Neural cell (in vitro differentiated cells): ENCODE data around the gene FAM234A.

ENCODE experiments used
- EP300 ChIP-seq: fragments of 450-650 bp; conservative IDR thresholded peaks from 2 replicates; pipeline ENCODE4 v1.6.1; 2014; ENCODE audit warnings: antibody characterized with exemption, mild to moderate bottlenecking, moderate library complexity; ENCODE audit not compliant: poor library complexity, severe bottlenecking
- EZH2 ChIP-seq: fragments of 200-600, 300-800 bp; shearing (Covaris generic), sonication (generic); IDR thresholded peaks from 2 replicates; pipeline ENCODE4 v1.6.1; 2014; ENCODE audit warnings: antibody characterized with exemption, low read length, borderline replicate concordance, mild to moderate bottlenecking; ENCODE audit not compliant: insufficient read depth, poor library complexity, severe bottlenecking
- POLR2AphosphoS5 ChIP-seq: IDR thresholded peaks from 2 replicates; pipeline ENCODE4 v1.6.1; 2012
- TF ChIP-seq, protein P1 (sequence below): fragments of 450-650 bp; IDR thresholded peaks from 2 replicates; pipeline ENCODE4 v1.5.1; 2014; ENCODE audit warnings: antibody characterized with exemption, mild to moderate bottlenecking, moderate library complexity; ENCODE audit not compliant: poor library complexity, severe bottlenecking

DNA sequence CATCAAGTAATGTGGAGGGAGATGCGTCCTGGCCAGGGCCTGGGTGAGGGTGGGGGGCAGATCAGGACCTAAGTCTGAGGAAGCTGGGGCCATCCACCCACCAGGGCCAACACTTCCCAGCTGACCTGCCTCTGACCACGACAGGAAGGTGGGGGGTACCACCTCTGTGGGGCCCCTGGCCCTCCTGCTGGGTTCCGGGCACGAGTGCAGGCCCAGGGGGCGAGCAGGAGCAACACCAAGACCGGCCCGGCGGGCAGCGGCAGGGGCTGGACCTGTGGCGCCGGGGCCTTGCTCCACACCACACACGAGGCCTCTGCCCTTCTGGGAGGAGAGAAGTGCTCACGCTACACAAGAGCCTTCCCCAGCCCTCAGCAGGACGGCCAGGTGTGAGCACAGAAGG is 61.7 kb downstream of the FAM234A start:
- TF ChIP-seq, protein P1, sequence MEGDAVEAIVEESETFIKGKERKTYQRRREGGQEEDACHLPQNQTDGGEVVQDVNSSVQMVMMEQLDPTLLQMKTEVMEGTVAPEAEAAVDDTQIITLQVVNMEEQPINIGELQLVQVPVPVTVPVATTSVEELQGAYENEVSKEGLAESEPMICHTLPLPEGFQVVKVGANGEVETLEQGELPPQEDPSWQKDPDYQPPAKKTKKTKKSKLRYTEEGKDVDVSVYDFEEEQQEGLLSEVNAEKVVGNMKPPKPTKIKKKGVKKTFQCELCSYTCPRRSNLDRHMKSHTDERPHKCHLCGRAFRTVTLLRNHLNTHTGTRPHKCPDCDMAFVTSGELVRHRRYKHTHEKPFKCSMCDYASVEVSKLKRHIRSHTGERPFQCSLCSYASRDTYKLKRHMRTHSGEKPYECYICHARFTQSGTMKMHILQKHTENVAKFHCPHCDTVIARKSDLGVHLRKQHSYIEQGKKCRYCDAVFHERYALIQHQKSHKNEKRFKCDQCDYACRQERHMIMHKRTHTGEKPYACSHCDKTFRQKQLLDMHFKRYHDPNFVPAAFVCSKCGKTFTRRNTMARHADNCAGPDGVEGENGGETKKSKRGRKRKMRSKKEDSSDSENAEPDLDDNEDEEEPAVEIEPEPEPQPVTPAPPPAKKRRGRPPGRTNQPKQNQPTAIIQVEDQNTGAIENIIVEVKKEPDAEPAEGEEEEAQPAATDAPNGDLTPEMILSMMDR, result no peak
- no peak for TF ChIP-seq POLR2AphosphoS5
- no peak for TF ChIP-seq EP300
- no peak for TF ChIP-seq EZH2
